K562 (cell line): ENCODE measurements around the gene FOSL1. TPM values are rescaled to one million over a fixed set of nuclear protein-coding genes. Genes with fewer than 3 reads are reported as not detected.

ENCODE experiments used
- CBX5 ChIP-seq: IDR thresholded peaks from 2 replicates; pipeline ENCODE4 v1.6.1; 2014; ENCODE audit warnings: low read depth, borderline replicate concordance
- CXXC5 ChIP-seq: fragments of 250-450 bp; sonication (Bioruptor Pico); IDR thresholded peaks from 2 replicates; pipeline ENCODE4 v1.8.0; 2022; ENCODE audit warnings: inconsistent platforms, mild to moderate bottlenecking, moderate library complexity
- EGR1 ChIP-seq: fragments of 450-650 bp; conservative IDR thresholded peaks from 2 replicates; pipeline ENCODE4 v1.6.1; 2017; ENCODE audit warnings: mild to moderate bottlenecking
- GTF2F1 ChIP-seq: IDR thresholded peaks from 2 replicates; pipeline ENCODE4 v1.6.1; 2011; ENCODE audit warnings: low read depth, low read length, improper control_type of control experiment
- KDM5B ChIP-seq: fragments of 200-600 bp; sonication (generic); IDR thresholded peaks from 2 replicates; pipeline ENCODE4 v1.6.1; 2012; ENCODE audit warnings: low read depth, mild to moderate bottlenecking, moderate library complexity, low read length, control low read depth, inconsistent platforms; ENCODE audit not compliant: insufficient replicate concordance
- KLF6 ChIP-seq: fragments of 250-450 bp; sonication (Bioruptor Pico); IDR thresholded peaks from 2 replicates; pipeline ENCODE4 v1.4.0; 2020; ENCODE audit warnings: mild to moderate bottlenecking, moderate library complexity, borderline replicate concordance
- MLLT1 ChIP-seq, 2 experiments: fragments of 450-650 bp; IDR thresholded peaks; 2 replicates each; pipeline ENCODE4 v1.6.1; 2016
- MXI1 ChIP-seq: IDR thresholded peaks from 2 replicates; pipeline ENCODE4 v1.6.1; 2011; ENCODE audit warnings: low read depth, mild to moderate bottlenecking, improper control_type of control experiment, low read length
- SMARCC2 ChIP-seq: fragments of 450-650 bp; IDR thresholded peaks from 2 replicates; pipeline ENCODE4 v1.6.1; 2017; ENCODE audit warnings: antibody characterized with exemption, moderate library complexity, mild to moderate bottlenecking, low read depth
- U2AF2 ChIP-seq: fragments of 200-400 bp; formaldehyde crosslinking; optimal IDR thresholded peaks from 2 replicates; pipeline ENCODE3; 2017; ENCODE audit warnings: low read depth, mild to moderate bottlenecking, low read length
- USF1 ChIP-seq: sonication (generic); formaldehyde crosslinking; IDR thresholded peaks from 2 replicates; pipeline ENCODE4 v1.9.0; 2022; ENCODE audit warnings: mild to moderate bottlenecking, missing genetic modification reagents
- USF2 ChIP-seq: sonication (generic); formaldehyde crosslinking; IDR thresholded peaks from 2 replicates; pipeline ENCODE4 v1.5.0; 2020; ENCODE audit warnings: missing genetic modification reagents
- ZBTB11 ChIP-seq, 3 experiments: fragments of 200-800 bp in 1 of 3; fragments of 250-450 bp in 1 of 3; fragments of 450-650 bp in 1 of 3; sonication (Bioruptor Pico) in 1 of 3; sonication (Bioruptor generic) in 1 of 3; formaldehyde crosslinking in 1 of 3; IDR thresholded peaks; 2 replicates each; pipeline versions ENCODE4 v1.6.1 to v1.8.0; 2016 to 2022; ENCODE audit warnings: mild to moderate bottlenecking in 2 of 3, missing genetic modification characterization in 2 of 3, missing compliant biosample characterization in 1 of 3, moderate library complexity in 1 of 3
- ZNF699 ChIP-seq: fragments of 250-450 bp; sonication (Bioruptor Pico); IDR thresholded peaks from 2 replicates; pipeline ENCODE4 v1.8.0; 2021; ENCODE audit warnings: mild to moderate bottlenecking, moderate library complexity; ENCODE audit not compliant: insufficient replicate concordance
- ZNF740 ChIP-seq, 3 experiments: fragments of 200-800 bp in 1 of 3; sonication (Bioruptor generic) in 1 of 3; sonication (generic) in 1 of 3; formaldehyde crosslinking in 1 of 3; IDR thresholded peaks; 2 replicates each; pipeline versions ENCODE4 v1.6.1 to v1.8.0; 2016 to 2022; ENCODE audit warnings: mild to moderate bottlenecking in 2 of 3, missing compliant biosample characterization in 2 of 3, missing genetic modification characterization in 2 of 3, missing genetic modification reagents in 1 of 3
- polyA plus RNA-seq, 8 experiments: library from polyadenylated mRNA; depleted of rRNA in 4 of 8; stranded (reverse) in 5 of 8; unstranded in 3 of 8; fragments of >200 nt; fragmentation: Nextera tagmentation in 2 of 8; fragmentation: Illumina TruSeq in 1 of 8; extraction: Ambion mirVana in 2 of 8; extraction: Trizol in 1 of 8; gene quantifications; 2 replicates each; pipeline versions ENCODE4 v1.2.1 to v1.2.3, GENCODE V29; 2011 to 2014; ENCODE audit warnings: inconsistent platforms in 1 of 8, missing spikeins in 1 of 8
- total RNA-seq, 7 experiments: library from RNA; depleted of rRNA in 6 of 7; stranded (reverse); fragments of >200 nt in 6 of 7; fragmentation: Illumina TruSeq in 2 of 7; extraction: Trizol in 2 of 7; gene quantifications; 2 replicates each; pipeline versions ENCODE4 v1.2.1 to v1.2.3, GENCODE V29; 2011 to 2021; ENCODE audit warnings: low replicate concordance in 1 of 7
- TF ChIP-seq, protein P1 (sequence below): conservative IDR thresholded peaks from 2 replicates; pipeline ENCODE4 v1.6.1; 2011; ENCODE audit warnings: low read depth, mild to moderate bottlenecking, low read length; ENCODE audit not compliant: control insufficient read depth
- TF ChIP-seq, protein P2 (sequence below), 2 experiments: fragments of 450-650 bp in 1 of 2; sonication (generic) in 1 of 2; formaldehyde crosslinking; conservative IDR thresholded peaks; 2 replicates each; pipeline versions ENCODE4 v1.4.0 to v1.8.1; 2020 to 2022; ENCODE audit warnings: mild to moderate bottlenecking in 1 of 2, missing genetic modification reagents in 1 of 2

Gene FOSL1
- total and polyA plus RNA-seq, 9 of the 15 experiments (the other 6 are each of a cell fraction or from before 2014, with no cell fraction given): 3.5 to 39.6 (median 10.0) TPM

DNA sequence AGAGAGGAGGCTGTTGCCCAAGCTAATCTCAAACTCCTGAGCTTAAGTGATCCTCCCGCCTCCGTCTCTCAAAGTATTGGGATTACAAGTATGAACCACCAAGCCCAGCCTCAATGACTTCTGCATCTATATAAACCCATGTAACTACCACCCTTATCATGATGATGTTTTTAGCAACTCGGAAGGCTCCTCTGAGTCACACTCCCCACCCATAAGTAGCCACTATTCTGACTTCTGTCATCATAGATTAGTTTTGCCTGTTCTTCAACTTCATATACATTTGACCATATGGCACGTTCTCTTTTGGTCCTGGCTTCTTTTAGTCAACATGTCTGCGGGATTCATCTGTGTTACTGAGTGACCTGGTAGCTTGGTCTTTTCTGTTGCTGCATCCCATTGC, 6.4 kb upstream of the FOSL1 start (continued):
- TF ChIP-seq, protein P1, sequence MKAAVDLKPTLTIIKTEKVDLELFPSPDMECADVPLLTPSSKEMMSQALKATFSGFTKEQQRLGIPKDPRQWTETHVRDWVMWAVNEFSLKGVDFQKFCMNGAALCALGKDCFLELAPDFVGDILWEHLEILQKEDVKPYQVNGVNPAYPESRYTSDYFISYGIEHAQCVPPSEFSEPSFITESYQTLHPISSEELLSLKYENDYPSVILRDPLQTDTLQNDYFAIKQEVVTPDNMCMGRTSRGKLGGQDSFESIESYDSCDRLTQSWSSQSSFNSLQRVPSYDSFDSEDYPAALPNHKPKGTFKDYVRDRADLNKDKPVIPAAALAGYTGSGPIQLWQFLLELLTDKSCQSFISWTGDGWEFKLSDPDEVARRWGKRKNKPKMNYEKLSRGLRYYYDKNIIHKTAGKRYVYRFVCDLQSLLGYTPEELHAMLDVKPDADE: no peak
- TF ChIP-seq MXI1 (no peak), MLLT1 (IDR thresholded peaks at IDR 0.05) (peak in 1 of 2 experiments; percentile 87; a peak in 2 of 4 replicates), KLF6 (CRISPR knock-in tag) (no peak), CBX5 (no peak), USF1 (no peak), GTF2F1 (no peak), U2AF2 (no peak), EGR1 (no peak), ZBTB11 (CRISPR knock-in tag; IDR thresholded peaks at IDR 0.05) (no peak), CXXC5 (CRISPR knock-in tag) (no peak), ZNF740 (CRISPR knock-in tag; IDR thresholded peaks at IDR 0.05) (no peak), ZNF740 (tag; IDR thresholded peaks at IDR 0.05) (no peak), USF2 (CRISPR knock-in tag) (no peak), ZNF699 (CRISPR knock-in tag) (no peak), SMARCC2 (peak; percentile 67; the same call in 1 of the 2 replicates), KDM5B (no peak)
- TF ChIP-seq, protein P2, sequence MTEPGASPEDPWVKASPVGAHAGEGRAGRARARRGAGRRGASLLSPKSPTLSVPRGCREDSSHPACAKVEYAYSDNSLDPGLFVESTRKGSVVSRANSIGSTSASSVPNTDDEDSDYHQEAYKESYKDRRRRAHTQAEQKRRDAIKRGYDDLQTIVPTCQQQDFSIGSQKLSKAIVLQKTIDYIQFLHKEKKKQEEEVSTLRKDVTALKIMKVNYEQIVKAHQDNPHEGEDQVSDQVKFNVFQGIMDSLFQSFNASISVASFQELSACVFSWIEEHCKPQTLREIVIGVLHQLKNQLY (CRISPR knock-in tag; conservative IDR thresholded peaks at IDR 0.05): no peak
